OCI-LY7 (cell line): Measurements from ENCODE around the gene PEX11B. TPM values are rescaled to one million over a fixed set of nuclear protein-coding genes. Genes with fewer than 3 reads are reported as not detected.

ENCODE experiments used
- BruUV-seq: library from RNA; stranded (reverse); fragments of 400-500 nt; replicated peaks from 2 replicates; lab custom pipeline; 2021; lab: Mats Ljungman, UMichigan
- CTCF ChIA-PET: fragments of 300-600 bp; sonication (Branson Sonifier 250); formaldehyde crosslinking; loops from one replicate; lab custom pipeline; 2022; ENCODE audit warnings: antibody characterized with exemption; ENCODE audit not compliant: unreplicated experiment; lab: Charles Lee
- POLR2A ChIA-PET: fragments of 300-600 bp; sonication (Branson Sonifier 250); formaldehyde crosslinking; loops from one replicate; lab custom pipeline; 2022; ENCODE audit warnings: antibody characterized with exemption; lab: Charles Lee
- DNase-seq: peaks from one replicate; pipeline ENCODE4 v3.0.0-alpha.2; 2015; ENCODE audit warnings: low spot score
- H2AFZ ChIP-seq: fragments of 200-600 bp; sonication (generic), shearing (Covaris generic); 2 replicates; pipeline ENCODE4 v1.6.1; 2014; ENCODE audit warnings: mild to moderate bottlenecking, antibody characterized with exemption, low read length, moderate library complexity
- H3K27ac ChIP-seq: fragments of 200-600 bp; sonication (generic); 2 replicates; pipeline ENCODE4 v1.5.1; 2014; ENCODE audit warnings: mixed run types, low read depth, mild to moderate bottlenecking, moderate library complexity, low read length, inconsistent platforms; ENCODE audit not compliant: poor library complexity, severe bottlenecking
- H3K36me3 ChIP-seq: fragments of 200-600 bp; sonication (generic); 2 replicates; pipeline ENCODE4 v1.6.1; 2014; ENCODE audit warnings: mild to moderate bottlenecking, antibody characterized with exemption, low read length, moderate library complexity, mixed read lengths; ENCODE audit not compliant: insufficient read depth
- H3K4me1 ChIP-seq: fragments of 200-600 bp; sonication (generic); 2 replicates; pipeline ENCODE4 v1.5.1; 2014; ENCODE audit warnings: mild to moderate bottlenecking, low read length; ENCODE audit not compliant: insufficient read depth, poor library complexity, severe bottlenecking
- H3K4me2 ChIP-seq: fragments of 200-600 bp; sonication (generic); 2 replicates; pipeline ENCODE4 v1.6.1; 2014; ENCODE audit warnings: mild to moderate bottlenecking, low read length
- H3K4me3 ChIP-seq: fragments of 200-600 bp; sonication (generic); 2 replicates; pipeline ENCODE4 v1.5.1; 2014; ENCODE audit warnings: mild to moderate bottlenecking, low read depth, low read length; ENCODE audit not compliant: poor library complexity, severe bottlenecking
- H3K79me2 ChIP-seq: fragments of 200-600 bp; sonication (generic); 2 replicates; pipeline ENCODE4 v1.6.1; 2016; ENCODE audit warnings: low read depth, mild to moderate bottlenecking, low read length, moderate library complexity, mixed read lengths; ENCODE audit not compliant: insufficient read depth
- H3K9me2 ChIP-seq: fragments of 200-600 bp; sonication (generic); 2 replicates; pipeline ENCODE4 v1.6.1; 2016; ENCODE audit warnings: mild to moderate bottlenecking, low read length, mixed read lengths; ENCODE audit not compliant: insufficient read depth
- H3K9me3 ChIP-seq: fragments of 200-600 bp; sonication (generic); 2 replicates; pipeline ENCODE4 v1.6.1; 2014; ENCODE audit warnings: mild to moderate bottlenecking, mixed run types, low read length, mixed read lengths
- H4K20me1 ChIP-seq: fragments of 200-600 bp; sonication (generic); 2 replicates; pipeline ENCODE4 v1.6.1; 2014; ENCODE audit warnings: mild to moderate bottlenecking, antibody characterized with exemption, low read length, moderate library complexity, mixed read lengths; ENCODE audit not compliant: insufficient read depth
- CTCF ChIP-seq: fragments of 200-600 bp; sonication (generic); conservative IDR thresholded peaks from 2 replicates; pipeline ENCODE4 v1.5.1; 2014; ENCODE audit warnings: mild to moderate bottlenecking, antibody characterized with exemption, low read length, moderate library complexity, mixed read lengths
- EZH2phosphoT487 ChIP-seq: fragments of 200-600 bp; sonication (generic); IDR thresholded peaks from 2 replicates; pipeline ENCODE4 v1.6.1; 2018; ENCODE audit warnings: low read depth, borderline replicate concordance, mild to moderate bottlenecking, mixed run types, antibody characterized with exemption, low read length, moderate library complexity, mixed read lengths
- intact Hi-C: fragments of 100-400 bp; cut with micrococcal nuclease; formaldehyde crosslinking; loops from one replicate; pipeline ENCODE4 v1.10.0; 2022; ENCODE audit not compliant: unreplicated experiment
- total RNA-seq, 2 experiments: library from RNA; depleted of rRNA in 1 of 2; stranded (reverse); fragments of >200 nt in 1 of 2; shearing (Covaris generic) in 1 of 2; gene quantifications; 2 replicates each; pipeline ENCODE4 v1.2.3, GENCODE V29; 2014 to 2022

PEX11B gene
- total RNA-seq, 2 experiments from 2014 or later = 18.2 to 32.9 TPM

- intact Hi-C loops = loop anchor here (1.0 to 5.0 kb wide), 2 partner anchors 36 to 69 kb away; partner anchors contain the start of genes ANKRD34A, POLR3GL and TXNIP
- H3K9me2 ChIP-seq = no peaks in the 10 kb centered on the region
- H3K4me3 ChIP-seq = peak overlapping the region; percentile 92
- TSS peak; percentile 99 for BruUV-seq
- peak overlapping the region; percentile 69 for H3K4me2 ChIP-seq
- H2AFZ ChIP-seq = peak overlapping the region; percentile 6; the same call in 1 of the 2 replicates
- CTCF ChIA-PET = interaction anchor here (0.6 to 1.1 kb wide), 3 partner anchors 9 to 225 kb away, joined by 3 to 4 read pairs (median 3); partner anchors contain the start of genes NUDT17 and PEX11B
- H3K79me2 ChIP-seq = peaks cover 16% of the 10 kb centered on the region
- TF ChIP-seq CTCF (no peak), EZH2phosphoT487 (no peak)
- H3K9me3 ChIP-seq = no peaks in the 10 kb centered on the region
- POLR2A ChIA-PET = interaction anchor here (0.6 to 2.2 kb wide), 18 partner anchors 8 to 109 kb away, joined by 3 to 20 read pairs (median 4); partner anchors contain the start of genes ANKRD34A, LIX1L, PEX11B and PIAS3
- peak overlapping the region; percentile 91 for H3K27ac ChIP-seq
- no peaks in the 10 kb centered on the region; the same call in 1 of the 2 replicates for H4K20me1 ChIP-seq
- H3K4me1 ChIP-seq = peaks cover 33% of the 10 kb centered on the region
- H3K36me3 ChIP-seq = peaks cover 28% of the 10 kb centered on the region
- peak; percentile 38 for DNase-seq
These were observed 9.6 kb upstream of the PEX11B start for GRCh38 chr1:145927916-145928643.

DNA sequence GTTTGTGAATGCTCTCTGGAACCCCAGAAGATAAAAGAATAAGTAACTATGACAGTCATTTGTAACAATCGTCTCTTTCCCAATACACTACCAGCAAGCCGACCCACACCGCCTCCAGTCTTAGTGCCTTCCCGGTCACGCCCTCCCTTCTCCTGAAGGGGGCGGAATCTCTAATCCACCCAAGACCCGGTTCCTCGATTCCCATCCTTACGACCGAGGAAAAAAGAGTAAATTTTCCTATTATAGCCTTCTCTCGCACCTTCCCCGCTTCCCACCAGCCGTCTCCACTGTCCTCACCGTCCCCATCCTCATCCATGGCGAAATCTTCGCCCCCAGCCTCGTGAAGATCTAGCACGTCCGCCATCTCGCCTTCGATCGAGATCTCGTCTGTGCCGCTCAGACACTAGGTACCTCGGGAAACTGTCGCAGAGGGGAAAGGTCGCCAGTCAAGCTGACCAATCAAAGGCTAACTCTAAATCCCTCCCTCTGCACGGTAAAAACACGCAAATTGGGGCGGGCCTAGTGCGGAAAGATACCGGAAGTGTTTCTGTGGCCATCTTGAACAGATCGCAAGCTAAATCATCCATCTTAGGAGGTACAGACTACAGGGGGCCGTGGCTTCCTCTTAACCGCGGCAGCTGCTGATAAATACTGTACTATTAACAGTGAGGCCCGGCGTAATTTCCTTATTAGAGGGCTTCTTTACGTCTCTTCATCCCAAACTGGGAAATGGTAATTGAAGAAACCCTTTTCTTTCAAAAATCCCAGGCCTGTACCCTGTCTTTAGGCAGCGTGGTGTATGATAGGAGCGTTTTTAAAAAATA lies 8.8 kb upstream of the PEX11B start, which contains the start of gene RBM8A:
RBM8A (minus strand) TSS at position 422 of the 824 bp plus-strand sequence; CDS start at position 364, 58 bp downstream.
- H3K36me3 ChIP-seq = peaks cover 35% of the 10 kb centered on the region
- no peaks in the 10 kb centered on the region; the same call in 1 of the 2 replicates for H4K20me1 ChIP-seq
- no peak for TF ChIP-seq EZH2phosphoT487
- TF ChIP-seq CTCF = peak; percentile 88
- intact Hi-C loops = loop anchor here (1.0 to 5.0 kb wide), 2 partner anchors 37 to 70 kb away; partner anchors contain the start of genes ANKRD34A, POLR3GL and TXNIP
- no peaks in the 10 kb centered on the region for H3K9me3 ChIP-seq
- peak within 1 kb of the TSS; percentile 92 for H3K4me3 ChIP-seq
- H3K79me2 ChIP-seq = peaks cover 16% of the 10 kb centered on the region
- peak; percentile 99 for DNase-seq
- H3K27ac ChIP-seq = peak within 1 kb of the TSS; percentile 91
- ChIA-PET POLR2A (interaction anchor here (0.6 to 2.2 kb wide), 19 partner anchors 9 to 110 kb away, joined by 3 to 20 read pairs (median 5); partner anchors contain the start of genes ANKRD34A, LIX1L, NUDT17 and PEX11B), CTCF (interaction anchor here (0.6 to 1.1 kb wide), 4 partner anchors 9 to 224 kb away, joined by 3 to 4 read pairs (median 3); partner anchors contain the start of genes NUDT17 and PEX11B)
- peaks cover 25% of the 10 kb centered on the region for H3K4me1 ChIP-seq
- peak within 1 kb of the TSS; percentile 84 for H3K4me2 ChIP-seq
- H2AFZ ChIP-seq = peak within 1 kb of the TSS; percentile 39; the same call in 1 of the 2 replicates
- no TSS peak for BruUV-seq
- H3K9me2 ChIP-seq = no peaks in the 10 kb centered on the region
